A673 (cell line): ENCODE measurements around the gene EMX1. TPM values are rescaled to one million over a fixed set of nuclear protein-coding genes. Genes with fewer than 3 reads are reported as not detected.

Experiments used
- BruUV-seq: library from RNA; stranded (reverse); fragments of 400-500 nt; replicated peaks from 2 replicates; lab custom pipeline; 2021; lab: Mats Ljungman, UMichigan
- CTCF ChIA-PET: fragments of 300-600 bp; sonication (Branson Sonifier 250); formaldehyde crosslinking; loops from one replicate; lab custom pipeline; 2022; ENCODE audit warnings: antibody characterized with exemption; lab: Charles Lee
- POLR2A ChIA-PET: fragments of 300-600 bp; sonication (Branson Sonifier 250); formaldehyde crosslinking; loops from one replicate; lab custom pipeline; 2022; ENCODE audit warnings: antibody characterized with exemption; ENCODE audit not compliant: low non-redundant PET; lab: Charles Lee
- DNase-seq: peaks from one replicate; pipeline ENCODE4 v3.0.0-alpha.2; 2015; ENCODE audit warnings: low spot score
- H3K27ac ChIP-seq: fragments of 200-600 bp; sonication (generic); 2 replicates; pipeline ENCODE4 v1.5.1; 2016; ENCODE audit warnings: mixed run types, low read depth, mild to moderate bottlenecking, mixed read lengths, antibody characterized with exemption, low read length; ENCODE audit not compliant: poor library complexity, severe bottlenecking
- H3K27me3 ChIP-seq: fragments of 200-600 bp; sonication (generic); replicated peaks from 2 replicates; pipeline ENCODE4 v1.6.1; 2017; ENCODE audit warnings: mixed run types, low read depth, mild to moderate bottlenecking, mixed read lengths, antibody characterized with exemption, low read length; ENCODE audit not compliant: insufficient read depth, poor library complexity
- H3K36me3 ChIP-seq: fragments of 200-600 bp; sonication (generic); 2 replicates; pipeline ENCODE4 v1.6.1; 2016; ENCODE audit warnings: mixed run types, mild to moderate bottlenecking, mixed read lengths, antibody characterized with exemption, low read length; ENCODE audit not compliant: insufficient read depth, poor library complexity, severe bottlenecking
- H3K4me1 ChIP-seq: fragments of 200-600 bp; sonication (generic); 2 replicates; pipeline ENCODE4 v1.6.1; 2017; ENCODE audit warnings: mixed run types, mild to moderate bottlenecking, mixed read lengths, antibody characterized with exemption, low read length; ENCODE audit not compliant: insufficient read depth, poor library complexity, severe bottlenecking
- H3K4me3 ChIP-seq: fragments of 200-600 bp; sonication (generic); 2 replicates; pipeline ENCODE4 v1.5.1; 2016; ENCODE audit warnings: low read depth, mixed run types, mild to moderate bottlenecking, mixed read lengths, low read length; ENCODE audit not compliant: poor library complexity, severe bottlenecking
- H3K9me3 ChIP-seq: fragments of 200-600 bp; sonication (generic); 2 replicates; pipeline ENCODE4 v1.6.1; 2016; ENCODE audit warnings: mixed run types, low read depth, mild to moderate bottlenecking, mixed read lengths, antibody characterized with exemption, low read length; ENCODE audit not compliant: poor library complexity, severe bottlenecking
- EZH2 ChIP-seq: fragments of 200-600 bp; sonication (generic); IDR thresholded peaks from 2 replicates; pipeline ENCODE4 v1.6.1; 2017; ENCODE audit warnings: borderline replicate concordance, low read depth, mild to moderate bottlenecking, mixed read lengths, antibody characterized with exemption, low read length; ENCODE audit not compliant: poor library complexity, severe bottlenecking
- intact Hi-C: fragments of 100-400 bp; cut with micrococcal nuclease; formaldehyde crosslinking; loops from one replicate; pipeline ENCODE4 v1.10.0; 2022; ENCODE audit not compliant: unreplicated experiment
- total RNA-seq: library from RNA; stranded (reverse); gene quantifications from 2 replicates; pipeline ENCODE4 v1.2.3, GENCODE V29; 2021
- TF ChIP-seq, protein P1 (sequence below): fragments of 300-800, 200-600 bp; sonication (generic); conservative IDR thresholded peaks from 2 replicates; pipeline ENCODE4 v1.5.1; 2017; ENCODE audit warnings: low read depth, mild to moderate bottlenecking, antibody characterized with exemption, low read length, moderate library complexity, mixed read lengths

Gene EMX1
- total RNA-seq, 1 experiment from 2014 or later = not detected

DNA sequence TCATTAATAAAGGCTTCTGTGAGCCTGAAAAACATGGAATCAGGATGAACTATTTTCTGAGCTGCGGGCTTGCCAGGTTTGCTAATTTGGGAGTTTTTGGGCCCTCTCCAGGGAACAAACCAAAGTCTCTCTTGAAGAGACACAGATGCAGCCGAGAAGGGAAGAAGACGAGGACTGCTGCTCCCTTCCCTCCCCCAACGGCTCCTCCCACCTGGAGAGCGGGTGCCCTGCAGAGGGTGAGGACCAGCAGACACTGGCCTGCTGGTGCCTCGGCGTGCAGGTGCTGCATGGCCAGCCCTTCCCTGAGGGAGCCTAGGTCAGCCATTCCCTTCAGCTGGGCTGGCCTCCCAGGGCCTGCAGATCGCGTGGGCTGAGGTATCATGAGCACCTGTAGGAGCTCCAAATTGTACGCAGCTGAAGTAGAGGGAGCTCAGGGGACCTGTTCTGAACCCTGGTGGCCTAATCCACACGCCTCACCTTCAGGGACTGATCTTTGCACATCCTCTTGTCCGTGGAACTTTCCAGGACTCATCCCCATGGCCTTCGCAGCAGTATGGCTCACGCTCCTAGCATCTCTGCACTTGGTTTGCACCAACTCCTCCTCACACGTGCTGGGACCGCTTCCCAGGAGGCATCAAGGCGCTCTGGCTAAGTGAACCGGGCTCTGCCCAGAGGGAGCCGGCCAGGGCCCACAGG, 19.5 kb downstream of the EMX1 start:
- no peak for TF ChIP-seq EZH2
- TF ChIP-seq, protein P1, sequence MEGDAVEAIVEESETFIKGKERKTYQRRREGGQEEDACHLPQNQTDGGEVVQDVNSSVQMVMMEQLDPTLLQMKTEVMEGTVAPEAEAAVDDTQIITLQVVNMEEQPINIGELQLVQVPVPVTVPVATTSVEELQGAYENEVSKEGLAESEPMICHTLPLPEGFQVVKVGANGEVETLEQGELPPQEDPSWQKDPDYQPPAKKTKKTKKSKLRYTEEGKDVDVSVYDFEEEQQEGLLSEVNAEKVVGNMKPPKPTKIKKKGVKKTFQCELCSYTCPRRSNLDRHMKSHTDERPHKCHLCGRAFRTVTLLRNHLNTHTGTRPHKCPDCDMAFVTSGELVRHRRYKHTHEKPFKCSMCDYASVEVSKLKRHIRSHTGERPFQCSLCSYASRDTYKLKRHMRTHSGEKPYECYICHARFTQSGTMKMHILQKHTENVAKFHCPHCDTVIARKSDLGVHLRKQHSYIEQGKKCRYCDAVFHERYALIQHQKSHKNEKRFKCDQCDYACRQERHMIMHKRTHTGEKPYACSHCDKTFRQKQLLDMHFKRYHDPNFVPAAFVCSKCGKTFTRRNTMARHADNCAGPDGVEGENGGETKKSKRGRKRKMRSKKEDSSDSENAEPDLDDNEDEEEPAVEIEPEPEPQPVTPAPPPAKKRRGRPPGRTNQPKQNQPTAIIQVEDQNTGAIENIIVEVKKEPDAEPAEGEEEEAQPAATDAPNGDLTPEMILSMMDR = no peak
- H3K36me3 ChIP-seq = no peaks in the 10 kb centered on the region
- H3K4me1 ChIP-seq = no peaks in the 10 kb centered on the region
- no peaks in the 10 kb centered on the region for H3K27me3 ChIP-seq
- no peak overlapping the region for H3K27ac ChIP-seq
- ChIA-PET POLR2A (no interaction called here), CTCF (no interaction called here)
- no TSS peak for BruUV-seq
- intact Hi-C loops = no loop called here
- H3K9me3 ChIP-seq = no peaks in the 10 kb centered on the region
- H3K4me3 ChIP-seq = no peak overlapping the region
- no peak for DNase-seq

DNA sequence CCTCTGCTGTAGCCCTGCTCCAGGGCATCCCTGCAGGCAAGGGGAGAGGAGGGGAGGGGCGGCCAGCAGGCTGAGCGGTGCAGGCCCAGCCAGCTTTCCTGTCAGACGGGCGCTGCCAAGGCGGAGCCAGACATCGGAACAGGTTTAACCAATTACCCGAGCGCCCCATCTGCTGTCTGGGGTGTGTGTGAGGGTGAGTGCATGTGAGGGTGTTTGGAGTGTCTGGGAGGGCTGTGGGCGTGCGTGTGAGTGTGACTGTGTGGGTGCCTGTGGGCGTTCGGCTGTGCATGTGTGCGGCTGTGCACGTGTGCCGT, 20.0 kb downstream of the EMX1 start:
- Histone ChIP-seq H3K27ac (no peak overlapping the region), H3K36me3 (no peaks in the 10 kb centered on the region), H3K27me3 (no peaks in the 10 kb centered on the region), H3K4me1 (no peaks in the 10 kb centered on the region), H3K9me3 (no peaks in the 10 kb centered on the region), H3K4me3 (no peak overlapping the region)
- TF ChIP-seq, protein P1 = no peak
- TF ChIP-seq EZH2 = no peak
- no peak for DNase-seq
- BruUV-seq = no TSS peak
- POLR2A ChIA-PET = no interaction called here
- CTCF ChIA-PET = no interaction called here
- intact Hi-C loops = no loop called here

DNA sequence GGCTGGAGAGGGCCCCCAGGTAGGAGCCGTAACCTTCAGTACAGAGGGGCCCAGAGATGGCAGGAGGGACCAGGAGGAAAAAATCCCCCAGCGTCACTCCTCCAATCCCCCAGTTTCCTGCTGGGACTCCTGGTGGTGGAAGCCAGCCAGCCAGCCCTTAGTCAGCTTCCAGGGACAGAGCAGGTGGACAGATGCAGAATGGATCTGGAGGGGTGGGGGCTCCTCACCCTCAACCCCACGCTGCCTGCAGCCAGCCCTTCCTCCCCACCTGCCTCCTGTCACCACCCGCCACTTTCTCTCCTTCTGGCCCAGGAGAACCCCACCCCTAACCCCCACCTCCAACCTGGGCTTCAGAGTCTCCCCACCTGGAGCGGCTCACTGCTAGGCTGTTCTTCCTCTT, 21.1 kb downstream of the EMX1 start:
- CTCF ChIA-PET = no interaction called here
- DNase-seq = no peak

More for the DNA sequence above, 21.1 kb downstream of the EMX1 start:
- Histone ChIP-seq H3K27ac (no peak overlapping the region), H3K4me3 (no peak overlapping the region), H3K36me3 (no peaks in the 10 kb centered on the region), H3K27me3 (no peaks in the 10 kb centered on the region), H3K9me3 (no peaks in the 10 kb centered on the region), H3K4me1 (no peaks in the 10 kb centered on the region)
- intact Hi-C loops = no loop called here
- BruUV-seq = no TSS peak
- POLR2A ChIA-PET = no interaction called here
- TF ChIP-seq, protein P1 = no peak
- no peak for TF ChIP-seq EZH2
